GM21381 (cell line): ENCODE data around the gene KANK3.
"Not testable (repeated sequence)": the region's sequence is repeated elsewhere in the genome, so short reads cannot be mapped to it uniquely, and the experiment has no call there.

Experiments used
- ATAC-seq: cut with Tn5 transposase; IDR thresholded peaks from one replicate; pipeline ENCODE4 v1.9.1; 2021; ENCODE audit warnings: mild to moderate bottlenecking, moderate library complexity; ENCODE audit not compliant: unreplicated experiment

Gene KANK3

DNA sequence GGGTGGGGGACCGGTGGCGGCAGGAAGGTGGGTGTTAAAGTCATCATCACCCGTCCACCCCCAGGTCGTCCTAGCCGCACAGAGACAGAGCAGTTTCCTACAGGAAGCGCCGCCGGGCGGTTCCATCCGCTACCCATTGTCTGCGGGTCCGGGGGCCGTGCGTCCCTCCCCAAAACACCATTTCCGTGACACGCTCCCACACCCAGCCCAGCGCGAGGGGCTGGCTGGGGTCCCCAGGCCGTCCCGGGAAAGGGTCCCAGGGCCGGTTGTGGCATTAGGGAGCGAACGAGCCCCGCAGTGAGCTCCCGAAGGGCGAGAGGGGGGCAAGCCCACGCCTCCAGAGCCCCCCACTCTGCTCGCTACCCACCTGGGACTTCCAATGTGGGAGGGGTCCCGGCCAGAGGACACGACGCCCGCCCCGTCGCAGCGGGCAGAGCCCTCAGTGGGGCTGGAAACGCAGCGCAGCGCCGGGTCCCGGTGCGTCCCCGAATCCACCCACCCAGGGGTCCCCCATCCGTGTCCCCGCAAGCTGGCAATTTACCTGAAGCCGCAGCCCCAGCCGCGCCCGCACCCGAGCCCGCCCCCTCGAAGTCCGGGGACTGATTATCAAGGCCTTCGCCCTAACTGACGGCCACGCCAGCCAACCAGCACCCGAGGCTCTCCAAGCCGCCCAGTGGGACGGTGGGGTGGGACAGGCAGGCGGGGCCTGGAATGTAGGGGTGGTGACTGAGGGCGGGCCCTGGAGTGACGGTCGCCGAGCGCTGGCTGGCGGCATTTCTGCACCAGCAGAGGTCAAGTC is at the start of gene KANK3:
TSS of gene KANK3 (minus strand) at position 579 of the 799 bp plus-strand sequence. CDS start 5,434 bp downstream, outside the sequence.
- peak; percentile 97 for ATAC-seq

DNA sequence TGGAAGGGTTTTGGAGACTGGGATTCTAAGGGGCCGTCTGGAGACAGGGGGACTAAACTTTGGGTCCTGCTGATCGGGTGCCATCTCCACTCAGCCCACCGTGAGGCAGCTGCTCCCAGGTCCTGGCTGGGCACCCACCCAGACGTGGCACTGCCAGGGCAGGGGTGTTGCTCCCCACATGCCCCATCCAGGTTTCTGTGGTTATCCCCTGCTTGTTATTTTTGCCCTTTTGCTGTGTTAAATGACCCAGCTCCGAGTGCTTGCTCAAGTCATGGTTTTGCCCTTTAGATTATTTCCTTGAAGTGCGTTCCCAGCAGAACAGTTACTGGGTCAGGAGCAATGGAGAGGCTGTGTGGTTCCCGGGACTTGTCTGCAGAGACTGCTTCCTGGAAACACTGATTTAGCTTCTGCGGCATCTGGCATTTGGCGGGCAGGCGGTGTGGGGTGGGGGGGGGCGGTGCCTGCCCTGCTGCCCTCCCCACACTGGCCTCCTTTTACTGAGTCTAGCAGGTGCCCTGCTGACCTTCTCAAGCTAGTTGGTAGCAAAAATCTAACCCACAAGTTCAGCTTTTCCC is 49.0 kb upstream of the KANK3 start:
- no peak for ATAC-seq

DNA sequence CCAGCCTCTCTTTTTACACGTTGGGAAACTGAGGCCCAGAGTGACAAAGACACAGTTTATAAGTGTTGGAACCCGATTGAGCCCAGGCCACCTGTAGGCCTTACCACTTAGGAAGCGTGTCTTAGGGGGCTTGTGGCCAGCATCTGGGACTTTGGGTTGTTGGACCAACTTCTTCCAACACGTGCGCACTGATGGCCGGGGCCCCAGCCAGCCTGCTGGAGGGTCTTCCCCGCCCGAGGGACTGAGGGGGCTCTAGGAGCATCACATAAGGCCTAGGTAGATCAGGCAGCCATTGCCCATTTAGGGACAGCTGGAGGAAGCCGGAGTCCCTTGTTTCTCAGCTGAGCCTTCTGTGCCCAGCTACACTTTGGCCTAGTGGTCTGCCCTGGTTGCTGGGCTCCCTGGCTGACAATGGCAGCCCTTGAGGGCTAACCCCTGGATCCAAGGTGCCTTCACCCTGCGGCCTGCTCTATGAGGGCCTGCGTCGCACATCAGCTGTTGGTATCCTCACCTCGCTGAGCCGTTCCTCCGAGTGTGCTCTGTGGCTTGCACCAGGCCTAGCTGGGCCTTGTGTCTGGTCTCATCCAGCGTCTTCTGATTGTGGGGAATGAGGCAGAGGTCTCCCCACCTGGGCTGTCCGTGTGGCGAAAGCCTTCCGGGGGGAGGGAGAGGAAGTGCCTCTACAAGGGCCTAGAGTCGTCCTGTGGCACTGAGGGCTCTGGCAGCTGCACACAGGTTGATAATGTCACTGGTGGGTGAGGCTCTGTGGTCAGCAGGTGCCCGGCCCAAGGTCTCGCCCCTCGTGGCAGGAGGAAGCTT is 48.3 kb upstream of the KANK3 start:
- no peak for ATAC-seq

DNA sequence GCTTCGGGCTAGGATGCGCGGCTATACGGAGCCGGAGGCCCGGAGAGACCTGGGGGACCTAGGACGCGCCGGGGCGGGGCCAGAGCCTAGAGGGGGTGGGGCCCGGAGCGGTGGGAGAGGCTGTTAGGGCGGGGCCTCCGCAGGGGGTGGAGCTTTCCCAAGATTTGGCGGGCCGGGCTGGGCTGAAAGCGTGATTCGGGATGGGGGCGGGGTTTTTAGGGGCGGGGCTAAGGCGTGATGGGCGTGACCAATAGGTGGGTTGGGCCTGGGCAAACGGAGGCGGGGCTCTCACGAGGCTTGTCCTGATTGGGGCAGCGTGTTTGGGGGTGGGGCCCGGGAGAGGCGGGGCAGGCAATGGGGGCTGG is 47.5 kb upstream of the KANK3 start:
- ATAC-seq, result peak; percentile 35

DNA sequence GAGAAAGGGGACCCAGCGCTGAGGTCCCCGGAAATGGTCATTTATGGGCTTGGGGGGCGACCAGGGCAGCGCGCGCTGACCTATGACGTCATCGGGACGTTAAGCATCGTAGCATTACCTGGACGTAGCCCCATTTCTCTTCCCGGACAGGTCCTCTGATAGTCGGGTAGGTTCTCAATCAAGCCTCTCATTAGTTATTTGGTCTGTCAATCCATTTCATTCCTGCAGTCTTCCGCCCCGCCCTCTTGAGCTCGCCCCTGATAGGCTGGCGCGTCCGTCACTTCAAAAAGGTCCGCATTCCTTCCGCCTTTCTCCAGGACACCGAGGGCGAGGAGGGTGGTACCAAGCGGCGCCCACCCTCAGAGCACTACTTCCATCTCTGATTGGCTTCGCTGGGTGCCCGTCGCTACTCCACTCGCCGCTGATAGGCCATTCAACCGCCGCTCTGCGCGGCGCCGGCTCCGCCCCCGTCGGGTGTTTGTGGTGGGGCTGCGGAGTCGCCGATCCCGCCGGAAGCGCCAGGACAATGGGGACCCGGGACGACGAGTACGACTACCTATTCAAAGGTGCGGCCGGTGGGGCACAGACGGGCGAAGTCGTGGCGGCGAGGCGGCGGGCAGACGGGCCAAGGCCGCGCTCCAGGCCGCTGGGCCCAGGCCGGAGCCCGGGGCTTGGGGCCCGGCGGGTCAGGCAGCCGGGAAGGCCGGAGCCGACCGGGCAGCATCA is 47.0 kb upstream of the KANK3 start, which contains the start of gene RAB11B:
TSS of gene RAB11B (plus strand) at position 470 of the 726 bp plus-strand sequence. CDS start at position 527, 57 bp downstream.
- peak; percentile 84 for ATAC-seq

DNA sequence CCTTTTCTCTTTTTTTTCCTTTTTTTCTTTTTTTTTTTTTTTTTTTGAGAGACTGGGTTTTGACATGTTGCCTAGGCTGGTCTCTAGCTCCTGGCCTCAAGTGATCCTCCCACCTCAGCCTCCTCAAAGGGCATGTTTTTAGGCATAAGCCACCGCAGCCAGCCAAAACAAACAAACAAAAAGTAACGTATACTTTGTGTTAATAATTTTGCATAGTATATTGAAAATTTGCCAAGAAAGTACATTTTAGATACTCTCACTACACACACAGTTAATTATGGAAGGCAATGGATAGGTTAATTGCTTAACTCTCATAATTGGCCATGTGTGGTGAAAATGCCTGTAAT is 45.5 kb upstream of the KANK3 start:
- ATAC-seq, result no peak

DNA sequence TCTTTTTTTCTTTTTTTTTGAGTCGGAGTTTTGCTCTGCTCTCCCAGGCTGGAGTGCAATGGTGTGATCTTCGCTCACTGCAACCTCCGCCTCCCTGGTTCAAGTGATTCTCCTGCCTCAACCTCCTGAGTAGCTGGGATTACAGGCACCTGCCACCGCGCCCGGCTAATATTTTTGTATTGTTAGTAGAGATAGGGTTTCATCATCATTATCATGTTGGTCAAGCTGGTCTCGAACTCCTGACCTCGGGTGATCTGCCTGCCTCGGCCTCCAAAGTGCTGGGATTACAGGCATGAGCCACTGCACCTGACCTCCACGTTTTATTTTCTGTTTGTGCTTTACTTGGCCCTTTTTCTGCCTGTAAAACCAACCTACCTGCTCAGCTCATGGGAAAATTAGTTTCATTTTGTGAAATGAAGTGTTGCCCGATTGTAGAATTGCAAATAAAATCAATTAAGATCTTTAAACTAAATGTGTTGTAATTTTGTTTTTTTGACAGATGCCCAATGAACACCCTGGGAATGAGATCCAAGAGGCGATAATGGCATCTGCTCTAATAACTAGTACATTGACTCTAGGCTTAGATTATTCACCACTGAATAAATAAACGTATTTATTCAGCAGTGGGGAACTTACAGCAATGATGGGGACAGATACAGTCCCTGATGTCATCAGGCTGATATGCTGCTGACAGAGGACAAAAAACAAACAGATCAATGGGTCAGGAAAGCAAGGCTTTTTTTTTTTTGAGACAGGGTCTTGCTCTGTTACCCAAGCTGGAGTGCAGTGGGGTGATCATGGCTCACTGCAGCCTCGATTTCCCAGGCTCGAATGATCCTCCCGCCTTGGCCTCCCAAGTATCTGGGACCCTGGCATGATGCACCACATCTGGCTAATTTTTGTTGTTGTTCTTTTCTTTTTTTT is 44.9 kb upstream of the KANK3 start:
- ATAC-seq, result no peak

DNA sequence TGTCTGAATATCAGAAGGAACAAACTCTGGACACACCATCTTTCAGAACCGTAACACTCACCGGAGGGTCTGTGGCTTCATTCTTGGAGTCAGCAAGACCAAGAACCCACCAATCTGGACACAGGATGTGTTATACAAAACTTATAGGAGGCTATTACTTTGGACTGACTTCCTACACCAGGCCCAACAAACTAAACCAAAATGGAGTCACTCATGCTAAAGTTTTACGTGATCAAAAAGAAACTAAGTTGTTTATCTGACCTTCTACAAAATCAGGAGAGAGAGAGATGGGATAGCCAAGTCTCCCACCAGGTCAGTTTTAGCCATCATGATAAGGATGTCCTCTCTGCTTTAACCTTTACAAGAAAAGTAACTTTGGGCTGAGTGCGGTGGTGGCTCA is 43.9 kb upstream of the KANK3 start:
- no peak for ATAC-seq

DNA sequence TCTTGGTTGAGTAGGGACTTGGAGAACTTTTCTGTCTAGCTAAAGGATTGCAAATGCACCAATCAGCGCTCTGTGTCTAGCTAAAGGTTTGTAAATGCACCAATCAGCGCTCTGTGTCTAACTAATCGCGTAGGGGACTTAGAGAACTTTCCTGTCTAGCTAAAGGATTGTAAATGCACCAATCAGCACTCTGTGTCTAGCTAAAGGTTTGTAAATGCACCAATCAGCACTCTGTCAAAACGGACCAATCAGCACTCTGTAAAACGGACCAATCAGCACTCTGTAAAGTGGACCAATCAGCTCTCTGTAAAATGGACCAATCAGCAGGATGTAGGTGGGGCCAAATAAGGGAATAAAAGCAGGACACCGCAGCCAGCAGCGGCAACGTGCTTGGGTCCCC is 43.4 kb upstream of the KANK3 start:
- ATAC-seq, result not testable (repeated sequence)

DNA sequence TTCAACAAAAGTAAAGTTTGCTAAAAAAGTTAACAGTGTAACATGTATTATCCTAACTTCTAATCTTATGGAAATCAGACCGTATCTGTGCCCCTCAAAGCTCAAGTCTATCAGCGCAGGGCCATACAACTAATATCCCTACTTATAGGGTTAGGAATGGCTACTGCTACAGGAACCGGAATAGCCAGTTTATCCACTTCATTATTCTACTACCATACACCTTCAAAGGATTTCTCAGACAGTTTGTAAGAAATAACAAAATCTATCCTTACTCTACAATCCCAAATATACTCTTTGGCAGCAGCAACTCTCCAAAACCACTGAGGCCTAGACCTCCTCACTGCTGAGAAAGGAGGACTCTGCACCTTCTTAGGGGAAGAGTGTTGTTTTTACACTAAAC is 42.5 kb upstream of the KANK3 start:
- not testable (repeated sequence) for ATAC-seq

DNA sequence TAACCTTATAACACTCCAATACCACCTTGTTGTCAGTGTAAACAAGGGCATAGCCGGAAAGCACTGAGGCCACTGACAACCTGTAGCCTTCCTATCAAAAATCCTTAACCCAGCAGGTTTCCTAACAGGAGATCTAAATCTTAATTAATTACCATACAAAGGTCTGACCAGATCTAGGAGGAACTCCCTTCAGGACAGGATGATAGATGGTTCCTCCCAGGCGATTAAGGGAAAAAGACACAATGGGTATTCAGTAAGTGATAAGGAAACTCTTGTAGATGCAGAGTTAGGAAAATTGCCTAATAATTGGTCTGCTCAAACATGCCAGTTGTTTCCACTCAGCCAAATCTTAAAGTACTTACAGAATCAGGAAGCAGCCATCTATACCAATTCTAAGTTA is 42.0 kb upstream of the KANK3 start:
- not testable (repeated sequence) for ATAC-seq

DNA sequence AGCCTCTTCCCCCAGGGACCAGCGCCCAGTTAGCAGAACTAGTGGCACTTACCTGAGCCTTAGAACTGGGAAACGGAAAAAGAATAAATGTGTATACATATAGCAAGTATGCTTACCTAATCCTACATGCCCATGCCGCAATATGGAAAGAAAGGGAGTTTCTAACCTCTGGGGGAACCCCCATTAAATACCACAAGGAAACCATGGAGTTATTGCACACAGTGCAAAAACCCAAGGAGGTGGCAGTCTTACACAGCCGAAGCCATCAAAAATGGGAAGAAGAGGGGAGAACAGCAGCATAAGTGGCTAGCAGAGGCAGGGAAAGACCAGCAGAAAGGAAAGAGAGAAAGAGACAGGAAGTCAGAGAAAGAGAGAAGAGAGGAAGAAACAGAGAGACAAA is 41.5 kb upstream of the KANK3 start:
- ATAC-seq, result not testable (repeated sequence)

DNA sequence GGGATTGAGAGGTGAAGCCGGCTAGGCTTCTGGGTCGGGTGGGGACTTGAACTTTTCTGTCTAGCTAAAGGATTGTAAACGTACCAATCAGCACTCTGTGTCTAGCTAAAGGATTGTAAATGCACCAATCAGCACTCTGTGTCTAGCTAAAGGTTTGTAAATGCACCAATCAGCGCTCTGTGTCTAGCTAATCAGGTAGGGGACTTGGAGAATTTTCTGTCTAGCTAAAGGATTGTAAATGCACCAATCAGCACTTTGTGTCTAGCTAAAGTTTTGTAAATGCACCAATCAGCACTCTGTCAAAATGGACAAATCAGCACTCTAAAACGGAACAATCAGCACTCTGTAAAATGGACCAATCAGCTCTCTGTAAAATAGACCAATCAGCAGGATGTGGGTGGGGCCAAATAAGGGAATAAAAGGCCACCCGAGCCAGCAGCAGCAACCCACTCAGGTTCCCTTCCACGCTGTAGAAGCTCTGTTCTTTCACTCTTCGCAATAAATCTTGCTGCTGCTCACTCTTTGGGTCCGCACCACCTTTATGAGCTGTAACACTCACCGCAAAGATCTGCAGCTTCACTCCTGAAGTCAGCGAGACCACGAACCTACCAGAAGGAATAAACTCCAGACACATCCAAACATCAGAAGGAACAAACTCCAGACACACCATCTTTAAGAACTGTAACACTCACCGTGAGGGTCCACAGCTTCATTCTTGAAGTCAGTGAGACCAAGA is 36.3 kb upstream of the KANK3 start:
- ATAC-seq, result not testable (repeated sequence)

DNA sequence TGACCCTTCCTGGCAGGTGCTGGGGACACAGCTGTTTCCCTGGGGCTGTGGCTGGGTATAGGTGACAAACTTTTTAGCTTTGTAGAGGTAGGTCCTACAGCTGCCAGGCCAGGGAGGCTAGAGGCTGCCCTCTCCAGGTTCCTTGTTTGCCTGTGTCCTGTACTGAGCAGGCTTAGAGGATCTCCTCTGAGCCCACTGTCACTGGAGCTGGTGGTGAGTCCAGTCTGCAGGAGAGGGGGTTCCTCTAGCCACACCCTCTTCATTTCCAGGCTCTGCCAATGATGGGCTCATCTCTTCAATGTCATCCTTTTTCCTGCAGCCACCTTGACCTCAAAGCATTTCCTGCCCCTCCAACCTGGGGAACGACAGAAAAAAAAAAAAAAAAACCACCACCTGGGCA is 34.5 kb upstream of the KANK3 start:
- no peak for ATAC-seq

DNA sequence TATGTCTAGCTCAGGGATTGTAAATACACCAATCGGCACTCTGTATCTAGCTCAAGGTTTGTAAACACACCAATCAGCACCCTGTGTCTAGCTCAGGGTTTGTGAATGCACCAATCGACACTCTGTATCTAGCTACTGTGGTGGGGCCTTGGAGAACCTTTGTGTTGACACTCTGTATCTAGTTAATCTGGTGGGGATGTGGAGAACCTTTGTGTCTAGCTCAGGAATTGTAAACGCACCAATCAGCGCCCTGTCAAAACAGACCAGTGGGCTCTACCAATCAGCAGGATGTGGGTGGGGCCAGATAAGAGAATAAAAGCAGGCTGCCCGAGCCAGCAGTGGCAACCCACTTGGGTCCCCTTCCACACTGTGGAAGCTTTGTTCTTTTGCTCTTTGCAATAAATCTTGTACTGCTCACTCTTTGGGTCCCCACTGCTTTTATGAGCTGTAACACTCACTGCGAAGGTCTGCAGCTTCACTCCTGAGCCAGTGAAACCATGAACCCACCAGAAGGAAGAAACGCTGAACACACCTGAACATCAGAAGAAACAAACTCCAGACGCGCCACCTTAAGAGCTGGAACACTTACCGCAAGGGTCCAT is 33.4 kb upstream of the KANK3 start:
- ATAC-seq, result not testable (repeated sequence)

DNA sequence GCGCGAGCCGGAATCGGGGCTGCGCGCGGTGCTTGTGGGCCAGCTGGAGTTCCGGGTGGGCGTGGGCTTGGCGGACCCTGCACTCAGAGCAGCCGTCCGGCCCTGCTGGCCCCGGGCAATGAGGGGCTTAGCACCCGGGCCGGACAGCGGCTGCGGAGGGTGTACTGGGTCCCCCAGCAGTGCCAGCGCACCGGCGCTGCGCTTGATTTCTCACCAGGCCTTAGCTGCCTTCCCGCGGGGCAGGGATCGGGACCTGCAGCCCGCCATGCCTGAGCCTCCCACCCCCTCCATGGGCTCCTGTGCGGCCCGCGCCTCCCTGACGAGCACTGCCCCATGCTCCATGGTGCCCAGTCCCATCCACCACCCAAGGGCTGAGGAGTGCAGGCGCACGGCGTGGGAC is 32.7 kb upstream of the KANK3 start:
- ATAC-seq, result not testable (repeated sequence)

DNA sequence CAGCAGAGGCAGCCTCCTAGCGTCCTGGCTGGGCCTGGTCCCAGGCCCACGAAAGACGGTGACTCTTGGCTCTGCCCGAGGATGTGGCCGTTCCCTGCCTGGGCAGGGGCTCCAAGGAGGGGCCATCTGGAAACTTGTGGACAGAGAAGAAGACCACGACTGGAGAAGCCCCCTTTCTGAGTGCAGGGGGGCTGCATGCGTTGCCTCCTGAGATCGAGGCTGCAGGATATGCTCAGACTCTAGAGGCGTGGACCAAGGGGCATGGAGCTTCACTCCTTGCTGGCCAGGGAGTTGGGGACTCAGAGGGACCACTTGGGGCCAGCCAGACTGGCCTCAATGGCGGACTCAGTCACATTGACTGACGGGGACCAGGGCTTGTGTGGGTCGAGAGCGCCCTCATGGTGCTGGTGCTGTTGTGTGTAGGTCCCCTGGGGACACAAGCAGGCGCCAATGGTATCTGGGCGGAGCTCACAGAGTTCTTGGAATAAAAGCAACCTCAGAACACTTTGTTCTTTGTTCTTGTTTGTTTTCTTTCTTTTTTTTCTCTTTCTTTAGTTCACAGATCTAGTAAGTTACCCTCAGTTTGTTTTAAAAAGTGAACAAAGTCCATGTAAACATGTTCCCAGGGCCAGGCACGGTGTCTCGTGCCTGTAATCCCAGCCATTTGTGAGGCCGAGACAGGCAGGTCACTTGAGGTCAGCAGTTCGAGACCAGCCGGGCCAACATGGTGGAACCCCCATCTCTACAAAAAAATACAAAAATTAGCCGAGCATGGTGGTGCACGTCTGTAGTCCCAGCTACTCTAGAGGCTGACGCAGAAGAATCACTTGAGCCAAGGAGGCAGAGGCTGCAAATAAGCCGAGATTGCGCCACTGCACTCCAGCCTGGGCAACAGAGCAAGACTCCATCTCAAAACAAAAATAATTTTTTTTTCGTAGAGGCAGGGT is 31.1 kb upstream of the KANK3 start:
- ATAC-seq, result no peak
